Neural progenitor cell (in vitro differentiated cells): ENCODE data around the gene DHX29. TPM values are rescaled to one million over a fixed set of nuclear protein-coding genes. Genes with fewer than 3 reads are reported as not detected.

ENCODE experiments used
- DNase-seq: peaks from one replicate; pipeline ENCODE4 v3.0.0-alpha.2; 2016; ENCODE audit warnings: low spot score
- H2AFZ ChIP-seq: fragments of 200-600 bp; sonication (generic); replicated peaks from 2 replicates; pipeline ENCODE4 v1.6.1; 2016; ENCODE audit warnings: antibody characterized with exemption
- H3F3A ChIP-seq: fragments of 200-600 bp; sonication (generic); 2 replicates; pipeline ENCODE4 v1.6.1; 2016; ENCODE audit warnings: antibody characterized with exemption, low read depth
- H3K27ac ChIP-seq: fragments of 200-600 bp; sonication (generic); 2 replicates; pipeline ENCODE4 v1.5.1; 2016; ENCODE audit warnings: mild to moderate bottlenecking
- H3K27me3 ChIP-seq: fragments of 200-600 bp; sonication (generic); 2 replicates; pipeline ENCODE4 v1.6.1; 2016; ENCODE audit warnings: mild to moderate bottlenecking, moderate library complexity
- H3K36me3 ChIP-seq: fragments of 200-600 bp; sonication (generic); 2 replicates; pipeline ENCODE4 v1.5.1; 2016
- H3K4me1 ChIP-seq: fragments of 200-600 bp; sonication (generic); 2 replicates; pipeline ENCODE4 v1.6.1; 2016; ENCODE audit warnings: mixed run types
- H3K4me2 ChIP-seq: fragments of 200-600 bp; sonication (generic); 2 replicates; pipeline ENCODE4 v1.6.1; 2016
- H3K4me3 ChIP-seq: fragments of 200-600 bp; sonication (generic); 2 replicates; pipeline ENCODE4 v1.5.1; 2016
- H3K79me2 ChIP-seq: fragments of 200-600 bp; sonication (generic); 2 replicates; pipeline ENCODE4 v1.6.1; 2016; ENCODE audit warnings: low read depth
- H3K9ac ChIP-seq: fragments of 200-600 bp; sonication (generic); 2 replicates; pipeline ENCODE4 v1.6.1; 2016
- H3K9me3 ChIP-seq: fragments of 200-600 bp; sonication (generic); 2 replicates; pipeline ENCODE4 v1.5.1; 2016; ENCODE audit warnings: low read depth
- H4K20me1 ChIP-seq: fragments of 200-600 bp; sonication (generic); 2 replicates; pipeline ENCODE4 v1.6.1; 2016; ENCODE audit warnings: low read depth
- H3K27ac Mint-ChIP-seq: 3 replicates; pipeline ENCODE4 v1.8.0; 2021; ENCODE audit warnings: mixed read lengths
- H3K27me3 Mint-ChIP-seq: 2 replicates; pipeline ENCODE4 v1.8.0; 2022; ENCODE audit warnings: low read depth, mild to moderate bottlenecking, inconsistent platforms, moderate library complexity, mixed read lengths; ENCODE audit not compliant: insufficient read depth
- H3K36me3 Mint-ChIP-seq: 3 replicates; pipeline ENCODE4 v1.8.0; 2021; ENCODE audit warnings: mixed read lengths
- H3K4me1 Mint-ChIP-seq: 3 replicates; pipeline ENCODE4 v1.8.0; 2021; ENCODE audit warnings: mixed read lengths
- H3K4me3 Mint-ChIP-seq: 3 replicates; pipeline ENCODE4 v1.8.0; 2021; ENCODE audit warnings: mild to moderate bottlenecking, moderate library complexity, mixed read lengths
- H3K9me3 Mint-ChIP-seq: 3 replicates; pipeline ENCODE4 v1.8.0; 2020; ENCODE audit warnings: mixed read lengths
- CTCF ChIP-seq: fragments of 200-600 bp; sonication (generic); IDR thresholded peaks from 2 replicates; pipeline ENCODE4 v1.5.1; 2017; ENCODE audit warnings: antibody characterized with exemption, mild to moderate bottlenecking
- EZH2 ChIP-seq: fragments of 200-600 bp; sonication (generic); IDR thresholded peaks from 2 replicates; pipeline ENCODE4 v1.6.1; 2017; ENCODE audit warnings: antibody characterized with exemption, mild to moderate bottlenecking, moderate library complexity
- EZH2phosphoT487 ChIP-seq: fragments of 200-600 bp; sonication (generic); IDR thresholded peaks from 2 replicates; pipeline ENCODE4 v1.6.1; 2017; ENCODE audit warnings: antibody characterized with exemption
- total RNA-seq: library from RNA; depleted of rRNA; stranded (reverse); fragments of >200 nt; gene quantifications from 2 replicates; pipeline ENCODE4 v1.2.3, GENCODE V29; 2015; ENCODE audit warnings: low replicate concordance

The DHX29 gene
- total RNA-seq, 1 donor from 2014 or later = 44.0 TPM

GRCh38 chr5:55347786-55348185, 40.3 kb upstream of the DHX29 start:
- Mint-ChIP-seq H3K36me3 (peaks cover 32% of the 10 kb centered on the region), H3K4me1 (no peaks in the 10 kb centered on the region), H3K27me3 (no peaks in the 10 kb centered on the region), H3K9me3 (no peaks in the 10 kb centered on the region), H3K27ac (no peak overlapping the region), H3K4me3 (no peak overlapping the region)
- Histone ChIP-seq H3K9me3 (no peaks in the 10 kb centered on the region), H2AFZ (no peak overlapping the region), H3K4me3 (no peak overlapping the region), H4K20me1 (no peaks in the 10 kb centered on the region), H3K4me1 (no peaks in the 10 kb centered on the region), H3K27me3 (no peaks in the 10 kb centered on the region), H3K27ac (no peak overlapping the region), H3K36me3 (peaks cover 39% of the 10 kb centered on the region), H3F3A (peaks cover 13% of the 10 kb centered on the region), H3K9ac (no peak overlapping the region), H3K4me2 (no peak overlapping the region), H3K79me2 (no peaks in the 10 kb centered on the region)
- TF ChIP-seq EZH2phosphoT487 (no peak), CTCF (no peak), EZH2 (no peak)
- DNase-seq = no peak

GRCh38 chr5:55345327-55345726, 37.8 kb upstream of the DHX29 start:
- Histone ChIP-seq H3K27me3 (no peaks in the 10 kb centered on the region), H2AFZ (no peak overlapping the region), H3K79me2 (peaks cover under 1% of the 10 kb centered on the region), H3K4me3 (no peak overlapping the region), H3K4me1 (no peaks in the 10 kb centered on the region), H3K4me2 (no peak overlapping the region), H3K9ac (no peak overlapping the region), H3K36me3 (peaks cover 37% of the 10 kb centered on the region), H3F3A (peaks cover 17% of the 10 kb centered on the region), H3K9me3 (no peaks in the 10 kb centered on the region), H4K20me1 (no peaks in the 10 kb centered on the region), H3K27ac (no peak overlapping the region)
- no peak overlapping the region for H3K27ac Mint-ChIP-seq
- DNase-seq = no peak
- no peaks in the 10 kb centered on the region for H3K4me1 Mint-ChIP-seq
- H3K27me3 Mint-ChIP-seq = no peaks in the 10 kb centered on the region
- TF ChIP-seq CTCF (no peak), EZH2phosphoT487 (no peak), EZH2 (no peak)
- no peak overlapping the region for H3K4me3 Mint-ChIP-seq
- no peaks in the 10 kb centered on the region for H3K9me3 Mint-ChIP-seq
- H3K36me3 Mint-ChIP-seq = peaks cover 26% of the 10 kb centered on the region

- Histone ChIP-seq H3K79me2 (peaks cover 7% of the 10 kb centered on the region), H3K36me3 (peaks cover 29% of the 10 kb centered on the region)
Observed at GRCh38 chr5:55344392-55344992, 37.0 kb upstream of the DHX29 start.

More at GRCh38 chr5:55344392-55344992, 37.0 kb upstream of the DHX29 start:
- TF ChIP-seq EZH2 (no peak), CTCF (peak; percentile 86)
- Mint-ChIP-seq H3K36me3 (peaks cover 26% of the 10 kb centered on the region), H3K27ac (no peak overlapping the region), H3K4me3 (no peak overlapping the region), H3K4me1 (no peaks in the 10 kb centered on the region), H3K27me3 (no peaks in the 10 kb centered on the region), H3K9me3 (no peaks in the 10 kb centered on the region)
- Histone ChIP-seq H4K20me1 (no peaks in the 10 kb centered on the region), H3F3A (peaks cover 17% of the 10 kb centered on the region), H2AFZ (no peak overlapping the region), H3K27me3 (no peaks in the 10 kb centered on the region), H3K4me3 (no peak overlapping the region), H3K9me3 (no peaks in the 10 kb centered on the region), H3K27ac (no peak overlapping the region), H3K4me2 (no peak overlapping the region), H3K9ac (no peak overlapping the region), H3K4me1 (no peaks in the 10 kb centered on the region)
- peak; percentile 33 for DNase-seq
